Central memory CD4-positive, alpha-beta T cell (primary cell): ENCODE measurements around the gene FAM83F.

Experiments
- DNase-seq: peaks from one replicate; pipeline ENCODE4 v3.0.0; 2022

The FAM83F gene

DNA sequence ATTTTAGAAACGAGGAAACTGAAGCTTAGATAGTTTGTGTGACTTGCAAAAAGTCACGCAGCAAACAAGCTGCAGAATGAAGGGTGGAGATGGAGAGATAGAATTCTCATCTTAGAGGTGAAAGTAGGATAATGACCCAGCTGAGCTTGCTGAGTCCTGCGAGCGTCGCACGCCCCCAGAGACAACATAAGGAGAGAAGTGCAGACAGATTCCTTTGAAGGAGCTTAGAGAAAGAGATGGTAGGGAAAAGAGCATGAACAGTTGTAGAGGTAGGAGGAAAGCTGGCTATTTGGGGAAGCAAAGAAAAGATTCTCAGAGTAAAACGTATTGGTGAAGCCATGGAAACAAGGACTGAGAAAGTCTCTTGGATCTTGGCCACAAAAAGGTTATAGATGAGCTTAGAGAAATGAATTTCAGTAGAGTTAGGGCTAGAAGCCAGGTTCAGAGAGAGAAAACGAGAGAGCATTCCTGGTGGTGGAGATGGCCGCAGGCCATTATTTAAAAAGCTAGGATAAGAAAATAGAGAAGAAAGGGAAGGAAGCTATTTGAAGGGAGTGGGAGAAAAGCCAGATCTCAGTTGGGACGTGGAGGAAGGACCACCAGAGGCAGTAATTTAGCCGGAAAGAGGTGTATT lies 44.8 kb downstream of the FAM83F start:
- DNase-seq, result no peak

GRCh38 chr22:40040927-40041326 lies 46.2 kb downstream of the FAM83F start:
- DNase-seq, result no peak

- DNase-seq, result no peak
Observed at GRCh38 chr22:40041366-40042137, 46.8 kb downstream of the FAM83F start.

DNA sequence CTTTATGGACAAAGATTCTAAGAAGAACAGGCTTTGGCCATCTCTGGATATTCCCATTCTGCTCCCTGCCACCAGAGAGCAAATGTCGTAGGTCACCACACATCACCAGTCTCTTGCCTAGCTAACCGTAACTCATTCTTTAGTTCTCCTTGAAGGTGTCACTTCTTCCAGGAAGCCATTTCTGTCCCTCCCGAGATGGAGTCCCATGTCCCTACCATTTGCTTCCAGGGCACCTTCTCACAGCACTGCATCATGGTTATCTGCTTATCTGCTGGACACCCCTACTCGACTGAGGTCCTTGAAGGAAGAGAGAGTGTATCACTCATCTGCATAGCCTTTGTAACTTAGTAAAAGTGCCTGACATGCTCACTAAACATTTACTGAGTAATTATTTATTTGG lies 47.6 kb downstream of the FAM83F start:
- DNase-seq, result no peak

GRCh38 chr22:40043081-40043480 lies 48.3 kb downstream of the FAM83F start:
- DNase-seq, result no peak

DNA sequence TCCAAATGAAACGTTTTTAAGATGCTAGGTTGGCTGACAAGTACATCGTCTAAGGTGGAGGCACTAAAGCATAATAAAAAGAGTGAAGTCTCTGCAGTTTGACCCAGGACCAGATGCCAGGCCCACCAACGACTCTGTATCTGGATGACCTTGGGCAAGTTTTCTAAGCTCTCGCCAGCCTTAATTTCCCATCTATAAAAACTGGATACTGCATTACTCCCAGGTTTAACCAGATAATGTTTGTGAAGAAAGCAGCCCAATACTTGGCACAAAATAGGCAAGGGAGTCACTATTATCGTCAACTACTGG lies 49.0 kb downstream of the FAM83F start:
- no peak for DNase-seq

- peak; percentile 99 for DNase-seq
Observed at GRCh38 chr22:40044102-40044869, 49.5 kb downstream of the FAM83F start.

DNA sequence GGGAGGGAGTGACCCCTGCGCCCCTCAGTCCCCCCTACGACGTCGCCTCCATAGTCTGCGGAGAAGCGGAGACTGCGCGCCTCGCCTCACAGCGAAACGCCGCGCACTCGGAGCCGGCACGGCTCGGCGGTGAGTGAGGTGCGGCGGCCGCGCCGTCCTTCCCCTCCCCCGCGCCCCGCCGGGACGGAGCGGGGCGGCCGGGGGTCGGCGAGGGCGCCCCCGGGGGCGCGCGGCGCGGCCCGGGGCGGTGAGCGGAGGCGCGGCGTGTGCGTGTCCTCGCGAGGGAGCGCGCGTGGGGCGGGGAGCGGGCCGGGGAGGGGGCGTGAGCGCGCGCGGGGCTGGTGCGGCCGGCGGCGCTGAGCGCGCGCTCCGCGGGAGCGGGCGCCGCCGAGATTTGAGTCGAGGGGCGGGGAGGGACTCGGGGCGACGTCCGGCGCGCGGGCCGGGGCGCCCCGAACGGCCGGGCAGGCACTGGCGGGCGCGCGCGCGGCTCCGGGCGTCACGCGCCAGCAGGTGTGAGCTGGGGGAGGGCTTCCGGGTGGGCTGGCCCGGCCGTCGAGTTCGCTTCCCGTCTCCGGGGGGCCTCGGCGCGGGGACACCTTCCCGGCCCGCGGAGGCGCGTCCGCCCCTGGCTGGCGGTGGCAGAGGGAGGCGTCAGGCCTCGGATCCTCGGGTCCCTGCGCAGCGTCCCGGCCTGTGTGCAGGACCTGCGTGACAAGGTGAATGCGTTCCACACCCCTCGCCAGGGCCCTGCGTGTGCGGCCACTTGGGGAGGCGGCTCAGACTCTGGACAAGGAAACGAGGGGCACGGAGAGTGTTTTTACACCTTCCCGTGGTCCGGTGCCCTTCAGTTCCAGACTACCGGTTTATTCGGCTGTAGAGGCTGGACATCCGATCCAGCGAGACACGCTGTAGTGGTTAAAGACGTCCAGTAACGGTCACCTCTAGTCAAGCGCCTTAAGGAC lies 50.4 kb downstream of the FAM83F start:
- peak; percentile 76 for DNase-seq

DNA sequence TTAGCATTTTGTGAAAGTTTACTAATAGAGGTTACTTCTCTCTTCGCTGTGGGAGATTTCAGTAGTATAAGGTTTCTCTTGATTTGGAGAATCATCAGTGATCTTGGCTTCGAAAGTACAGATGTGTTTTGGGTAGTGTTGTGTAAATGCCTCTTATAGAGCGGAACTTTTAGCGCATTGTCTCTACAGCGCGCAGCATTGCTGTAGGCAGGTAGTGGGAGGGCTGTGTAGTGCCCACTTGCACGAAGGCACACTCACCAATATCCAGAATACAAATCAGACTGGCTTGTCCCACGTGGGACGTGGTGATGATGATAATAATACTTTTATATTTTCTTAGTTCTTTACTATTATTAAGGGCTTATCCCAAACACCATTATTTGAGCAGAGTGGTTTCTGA lies 51.4 kb downstream of the FAM83F start:
- DNase-seq, result no peak

DNA sequence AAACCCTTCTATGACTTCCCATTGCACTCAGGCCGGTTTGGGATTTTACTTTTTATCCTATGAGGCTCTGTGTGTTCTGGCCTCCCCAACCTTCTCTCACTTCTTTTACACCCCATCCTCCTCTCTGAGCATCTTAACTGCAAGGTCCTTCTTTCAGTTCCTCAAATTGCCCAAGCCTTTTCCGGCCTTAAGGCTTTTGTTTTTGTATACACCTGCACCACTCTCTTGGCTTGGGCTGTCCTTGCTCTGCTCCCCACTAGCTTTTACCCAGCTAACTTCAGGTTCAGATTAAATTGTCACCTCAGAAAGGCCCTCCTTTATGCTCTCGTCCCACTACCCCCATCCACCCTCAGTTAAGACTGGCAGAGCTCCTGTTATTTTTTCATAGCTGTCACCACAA lies 55.5 kb downstream of the FAM83F start:
- no peak for DNase-seq

DNA sequence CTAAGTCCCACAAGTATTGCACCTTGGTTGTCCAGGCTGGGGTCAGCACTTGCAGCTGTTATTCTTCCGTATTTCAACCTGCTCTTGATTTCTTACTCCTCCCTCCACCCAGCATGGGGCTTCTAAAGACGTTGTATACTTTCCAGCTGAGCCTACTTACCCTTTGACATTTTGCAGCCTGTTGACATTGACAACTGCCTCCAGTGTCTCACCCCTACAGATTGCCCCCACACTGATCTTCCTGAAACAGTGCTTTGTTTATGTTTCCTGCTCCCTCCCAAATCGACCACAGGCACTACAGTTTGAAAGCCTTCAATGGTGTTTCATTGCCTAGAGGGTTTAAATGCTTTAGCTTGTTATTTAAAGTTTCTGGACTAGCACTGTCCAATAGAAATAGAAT lies 56.6 kb downstream of the FAM83F start:
- DNase-seq, result no peak

- no peak for DNase-seq
Observed at GRCh38 chr22:40053460-40053859, 58.7 kb downstream of the FAM83F start.

- no peak for DNase-seq
Observed at GRCh38 chr22:40054486-40054885, 59.7 kb downstream of the FAM83F start.

DNA sequence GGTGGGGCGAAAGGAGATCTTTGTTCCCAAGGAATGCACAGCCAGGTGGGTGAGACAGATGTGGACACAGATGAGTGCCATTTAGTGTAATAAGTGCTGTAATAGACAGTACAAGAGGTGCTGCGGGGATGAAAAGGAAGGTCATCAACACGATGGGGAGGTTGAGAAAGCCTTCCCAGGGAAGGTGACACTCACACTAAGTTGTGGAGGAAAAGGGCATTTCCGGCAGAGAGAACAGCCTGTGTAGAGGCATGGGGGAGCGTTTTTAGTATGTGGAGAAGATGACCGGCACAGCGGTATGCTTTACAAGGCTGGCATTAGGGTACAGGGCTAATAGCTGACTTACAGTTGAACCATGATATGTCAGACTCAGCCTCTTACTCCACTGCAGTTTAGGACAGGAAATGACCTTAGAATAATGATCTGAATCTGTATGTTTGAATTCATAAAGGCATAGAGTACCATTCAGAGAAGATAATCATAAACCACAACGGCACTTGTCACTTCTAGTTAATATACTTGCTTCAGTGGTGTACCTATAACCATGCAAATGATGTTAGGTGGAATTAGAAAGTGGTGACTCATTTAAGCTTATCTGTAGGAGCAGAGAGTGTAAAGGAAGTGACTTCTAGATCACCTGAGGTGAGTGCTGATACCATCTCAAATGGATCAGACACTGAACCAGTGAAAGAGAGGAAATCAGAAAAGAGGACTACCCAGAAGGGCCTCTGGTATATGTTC lies 60.6 kb downstream of the FAM83F start:
- DNase-seq, result peak; percentile 69

- no peak for DNase-seq
Observed at GRCh38 chr22:40056154-40056553, 61.4 kb downstream of the FAM83F start.

DNA sequence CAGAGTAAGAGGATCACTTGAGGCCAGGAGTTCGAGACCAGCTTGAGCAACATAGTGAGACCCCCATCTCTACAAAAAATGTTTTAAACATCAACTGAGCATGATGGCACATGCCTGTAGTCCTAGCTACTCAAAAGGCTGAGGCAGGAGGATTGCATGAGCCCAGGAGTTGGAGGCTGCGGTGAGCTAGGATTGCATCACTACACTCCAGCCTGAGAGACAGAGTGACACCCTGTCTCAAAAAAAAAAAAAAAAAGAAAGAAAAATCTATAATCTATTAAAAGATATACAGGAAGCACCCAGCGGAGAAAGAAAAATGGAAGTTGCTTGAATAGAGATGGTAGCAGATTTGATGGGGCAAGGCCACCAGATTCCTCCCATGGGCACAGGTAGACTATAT lies 61.8 kb downstream of the FAM83F start:
- DNase-seq, result no peak

GRCh38 chr22:40057652-40058051 lies 62.9 kb downstream of the FAM83F start:
- DNase-seq, result no peak

DNA sequence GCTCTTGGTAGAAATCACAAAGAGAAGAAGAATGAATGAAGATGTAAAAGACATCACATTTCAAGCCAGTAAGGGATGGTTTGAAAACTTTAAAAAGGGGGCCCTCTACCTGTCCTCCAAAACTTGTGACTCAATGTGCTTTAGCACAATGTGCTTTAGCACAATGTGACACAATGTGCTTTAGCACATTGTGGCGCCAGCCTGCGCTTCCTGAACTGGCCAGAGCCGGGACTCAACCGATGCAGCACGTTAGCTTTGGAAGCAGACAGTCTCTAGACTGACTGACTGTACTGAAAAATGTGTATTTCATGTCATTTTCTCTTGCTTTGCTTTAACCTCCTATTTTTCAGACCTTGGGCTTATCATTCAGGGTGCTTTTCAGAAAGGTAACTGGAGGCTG lies 63.5 kb downstream of the FAM83F start:
- no peak for DNase-seq

DNA sequence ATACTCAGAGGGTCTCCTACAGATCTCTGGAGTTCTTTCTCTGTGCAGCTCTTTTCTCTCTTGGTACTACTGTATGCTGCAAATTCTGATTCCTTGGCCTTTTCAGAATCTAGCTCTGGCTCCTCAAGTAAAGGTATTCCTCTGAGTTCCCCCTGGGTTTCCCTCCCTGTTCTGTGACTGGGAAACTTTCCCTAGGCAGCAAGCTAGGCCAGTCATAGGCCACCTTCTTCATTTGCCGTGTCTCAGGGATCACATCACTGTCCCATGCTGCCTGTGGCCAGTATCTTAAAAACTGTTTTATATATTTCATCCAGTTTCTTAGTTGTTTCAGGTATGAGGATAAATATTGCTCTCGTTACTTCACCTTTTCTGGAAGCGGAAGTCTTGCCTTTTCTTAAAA lies 71.2 kb downstream of the FAM83F start:
- DNase-seq, result no peak

- DNase-seq, result no peak
Observed at GRCh38 chr22:40067639-40068038, 72.9 kb downstream of the FAM83F start.

- DNase-seq, result no peak
Observed at GRCh38 chr22:40070701-40071100, 75.9 kb downstream of the FAM83F start.

DNA sequence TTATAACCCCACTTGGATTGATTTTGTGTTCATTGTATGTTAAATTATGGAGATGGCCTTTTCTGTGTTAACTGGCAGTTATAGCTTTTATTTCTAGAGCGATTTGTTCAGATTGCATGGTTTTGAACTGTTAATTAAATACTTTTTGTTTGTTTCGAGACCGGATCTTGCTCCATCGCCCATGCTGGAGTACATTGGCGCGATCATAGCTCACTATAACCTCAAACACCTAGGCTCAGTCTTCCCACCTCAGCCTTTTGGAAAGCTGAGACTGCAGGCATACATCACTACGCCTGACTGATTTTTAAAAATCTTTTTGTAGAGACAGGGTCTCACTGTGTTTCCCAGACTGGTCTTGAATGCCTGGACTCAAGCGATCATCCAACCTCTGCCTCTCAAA lies 77.0 kb downstream of the FAM83F start:
- DNase-seq, result no peak
